SU-DHL-6 (cell line): Measurements from ENCODE around the gene EED.

Experiments
- CTCF ChIP-seq: fragments of 200-600 bp; sonication (generic); IDR thresholded peaks from one replicate; pipeline ENCODE4 v1.5.1; 2017; ENCODE audit warnings: antibody characterized with exemption, mild to moderate bottlenecking, low read length, moderate library complexity; ENCODE audit not compliant: insufficient read depth, poor library complexity, severe bottlenecking
- EZH2phosphoT487 ChIP-seq: fragments of 200-600 bp; sonication (generic), shearing (Covaris generic); conservative IDR thresholded peaks from 2 replicates; pipeline ENCODE4 v1.6.1; 2018; ENCODE audit warnings: mild to moderate bottlenecking, antibody characterized with exemption, low read length, moderate library complexity, mixed read lengths

GRCh38 chr11:86228269-86229038 lies 16.1 kb upstream of the EED start:
- TF ChIP-seq CTCF (no peak), EZH2phosphoT487 (no peak)
